IgD-negative memory B cell (primary cell): ENCODE data around the gene CIB2. TPM values are rescaled to one million over a fixed set of nuclear protein-coding genes. Genes with fewer than 3 reads are reported as not detected.

Source experiments
- H3K27ac Mint-ChIP-seq, 3 donors: one replicate each; pipeline ENCODE4 v1.8.0; 2020 to 2022; ENCODE audit warnings: mild to moderate bottlenecking in 3 of 3, mixed read lengths in 3 of 3, moderate library complexity in 1 of 3
- H3K27me3 Mint-ChIP-seq: one replicate; pipeline ENCODE4 v1.8.0; 2021; ENCODE audit warnings: mixed read lengths
- H3K36me3 Mint-ChIP-seq: one replicate; pipeline ENCODE4 v1.8.0; 2020; ENCODE audit warnings: mild to moderate bottlenecking, mixed read lengths
- H3K4me1 Mint-ChIP-seq, 3 donors: one replicate each; pipeline ENCODE4 v1.8.0; 2020 to 2022; ENCODE audit warnings: mixed read lengths in 3 of 3, mild to moderate bottlenecking in 1 of 3
- H3K4me3 Mint-ChIP-seq, 4 donors: one replicate each; pipeline ENCODE4 v1.8.0; 2020 to 2022; ENCODE audit warnings: mild to moderate bottlenecking in 4 of 4, mixed read lengths in 4 of 4, moderate library complexity in 3 of 4
- H3K9me3 Mint-ChIP-seq, 3 donors: one replicate each; pipeline ENCODE4 v1.8.0; 2020 to 2021; ENCODE audit warnings: mixed read lengths in 3 of 3, mild to moderate bottlenecking in 1 of 3
- polyA plus RNA-seq: library from polyadenylated mRNA; unstranded; fragments of 300-500 nt; fragmentation: Illumina TruSeq; gene quantifications from one replicate; pipeline ENCODE4 v1.2.3, GENCODE V29; 2021

The CIB2 gene
- polyA plus RNA-seq, 1 donor from 2014 or later, result 5.7 TPM

GRCh38 chr15:78090422-78091063 is 40.7 kb downstream of the CIB2 start:
- no peaks in the 10 kb centered on the region for H3K36me3 Mint-ChIP-seq
- no peaks in the 10 kb centered on the region for H3K9me3 Mint-ChIP-seq
- H3K27ac Mint-ChIP-seq, result no peak overlapping the region
- H3K4me3 Mint-ChIP-seq, result no peak overlapping the region
- peaks cover 7% of the 10 kb centered on the region for H3K27me3 Mint-ChIP-seq
- peaks cover 0 to 10% (median 5%) of the 10 kb centered on the region in 3 donors for H3K4me1 Mint-ChIP-seq

- no peaks in the 10 kb centered on the region for H3K9me3 Mint-ChIP-seq
- no peak overlapping the region for H3K27ac Mint-ChIP-seq
- no peak overlapping the region for H3K4me3 Mint-ChIP-seq
- peaks cover 0 to 10% (median 5%) of the 10 kb centered on the region in 3 donors for H3K4me1 Mint-ChIP-seq
- H3K27me3 Mint-ChIP-seq, result peaks cover 6% of the 10 kb centered on the region
- no peaks in the 10 kb centered on the region for H3K36me3 Mint-ChIP-seq
These were observed 42.5 kb downstream of the CIB2 start for GRCh38 chr15:78088773-78089080.

- H3K9me3 Mint-ChIP-seq, result no peaks in the 10 kb centered on the region
- peak overlapping the region in 1 of 3 donors; percentile 71 for H3K27ac Mint-ChIP-seq
- no peaks in the 10 kb centered on the region for H3K36me3 Mint-ChIP-seq
- peaks cover 0 to 10% (median 5%) of the 10 kb centered on the region in 3 donors for H3K4me1 Mint-ChIP-seq
- peaks cover 6% of the 10 kb centered on the region for H3K27me3 Mint-ChIP-seq
- H3K4me3 Mint-ChIP-seq, result peak overlapping the region in 1 of 4 donors; percentile 39
These were observed 43.1 kb downstream of the CIB2 start for GRCh38 chr15:78087951-78088772.

- H3K36me3 Mint-ChIP-seq, result no peaks in the 10 kb centered on the region
- no peak overlapping the region for H3K4me3 Mint-ChIP-seq
- H3K27me3 Mint-ChIP-seq, result peaks cover 2% of the 10 kb centered on the region
- H3K4me1 Mint-ChIP-seq, result peaks cover 0 to 10% (median 7%) of the 10 kb centered on the region in 3 donors
- no peaks in the 10 kb centered on the region for H3K9me3 Mint-ChIP-seq
- no peak overlapping the region for H3K27ac Mint-ChIP-seq
These were observed 45.3 kb downstream of the CIB2 start for GRCh38 chr15:78085928-78086327.

GRCh38 chr15:78084449-78084750 is 46.8 kb downstream of the CIB2 start:
- no peaks in the 10 kb centered on the region for H3K36me3 Mint-ChIP-seq
- no peaks in the 10 kb centered on the region for H3K9me3 Mint-ChIP-seq
- H3K4me1 Mint-ChIP-seq, result peaks cover 0 to 10% (median 7%) of the 10 kb centered on the region in 3 donors
- H3K4me3 Mint-ChIP-seq, result no peak overlapping the region
- no peak overlapping the region for H3K27ac Mint-ChIP-seq
- H3K27me3 Mint-ChIP-seq, result no peaks in the 10 kb centered on the region

GRCh38 chr15:78083687-78084448 is 47.4 kb downstream of the CIB2 start:
- no peak overlapping the region for H3K27ac Mint-ChIP-seq
- H3K4me1 Mint-ChIP-seq, result peaks cover 0 to 10% (median 7%) of the 10 kb centered on the region in 3 donors
- no peaks in the 10 kb centered on the region for H3K27me3 Mint-ChIP-seq
- H3K9me3 Mint-ChIP-seq, result no peaks in the 10 kb centered on the region
- no peaks in the 10 kb centered on the region for H3K36me3 Mint-ChIP-seq
- H3K4me3 Mint-ChIP-seq, result no peak overlapping the region

GRCh38 chr15:78083186-78083585 is 48.1 kb downstream of the CIB2 start:
- Mint-ChIP-seq H3K36me3 (no peaks in the 10 kb centered on the region), H3K27me3 (no peaks in the 10 kb centered on the region), H3K4me3 (no peak overlapping the region), H3K27ac (peak overlapping the region in 1 of 3 donors; percentile 67), H3K4me1 (peaks cover under 1 to 7% (median 6%) of the 10 kb centered on the region in 3 donors), H3K9me3 (no peaks in the 10 kb centered on the region)

GRCh38 chr15:78082743-78083110 is 48.5 kb downstream of the CIB2 start:
- Mint-ChIP-seq H3K36me3 (no peaks in the 10 kb centered on the region), H3K27ac (peak overlapping the region in 1 of 3 donors; percentile 67), H3K4me3 (no peak overlapping the region), H3K9me3 (no peaks in the 10 kb centered on the region), H3K27me3 (no peaks in the 10 kb centered on the region), H3K4me1 (peaks cover 5 to 7% (median 5%) of the 10 kb centered on the region in 3 donors)

- Mint-ChIP-seq H3K36me3 (no peaks in the 10 kb centered on the region), H3K4me3 (no peak overlapping the region), H3K9me3 (no peaks in the 10 kb centered on the region), H3K27me3 (no peaks in the 10 kb centered on the region), H3K4me1 (peaks cover 5 to 7% (median 5%) of the 10 kb centered on the region in 3 donors), H3K27ac (no peak overlapping the region)
These were observed 49.0 kb downstream of the CIB2 start for GRCh38 chr15:78082106-78082742.

GRCh38 chr15:78080088-78080460 is 51.2 kb downstream of the CIB2 start:
- H3K36me3 Mint-ChIP-seq, result no peaks in the 10 kb centered on the region
- peak overlapping the region in 1 of 3 donors; percentile 14 for H3K27ac Mint-ChIP-seq
- H3K4me3 Mint-ChIP-seq, result peak overlapping the region in 1 of 4 donors; percentile 73
- peaks cover 10 to 16% (median 16%) of the 10 kb centered on the region in 3 donors for H3K4me1 Mint-ChIP-seq
- no peaks in the 10 kb centered on the region for H3K27me3 Mint-ChIP-seq
- H3K9me3 Mint-ChIP-seq, result no peaks in the 10 kb centered on the region

- H3K9me3 Mint-ChIP-seq, result no peaks in the 10 kb centered on the region
- no peaks in the 10 kb centered on the region for H3K27me3 Mint-ChIP-seq
- peak overlapping the region in 1 of 4 donors; percentile 73 for H3K4me3 Mint-ChIP-seq
- peaks cover 10 to 16% (median 16%) of the 10 kb centered on the region in 3 donors for H3K4me1 Mint-ChIP-seq
- H3K27ac Mint-ChIP-seq, result peak overlapping the region in 1 of 3 donors; percentile 14
- H3K36me3 Mint-ChIP-seq, result no peaks in the 10 kb centered on the region
These were observed 51.8 kb downstream of the CIB2 start for GRCh38 chr15:78079298-78080087.

- Mint-ChIP-seq H3K4me1 (peaks cover 9 to 19% (median 17%) of the 10 kb centered on the region in 3 donors), H3K27me3 (no peaks in the 10 kb centered on the region), H3K9me3 (no peaks in the 10 kb centered on the region), H3K4me3 (peak overlapping the region; percentile 83 to 92 (median 88)), H3K36me3 (no peaks in the 10 kb centered on the region), H3K27ac (peak overlapping the region; percentile 76 to 93 (median 88))
These were observed 53.4 kb downstream of the CIB2 start for GRCh38 chr15:78077871-78078210.

- Mint-ChIP-seq H3K4me1 (peaks cover 9 to 23% (median 18%) of the 10 kb centered on the region in 3 donors), H3K9me3 (no peaks in the 10 kb centered on the region), H3K36me3 (no peaks in the 10 kb centered on the region), H3K27me3 (no peaks in the 10 kb centered on the region), H3K27ac (peak within 1 kb of the TSS; percentile 76 to 93 (median 88)), H3K4me3 (peak within 1 kb of the TSS; percentile 92 to 98 (median 98))
These were observed 54.0 kb downstream of the CIB2 start, which contains the start of gene TBC1D2B for GRCh38 chr15:78077053-78077870. TSS of gene TBC1D2B (minus strand) at chr15:78077711. CDS start at chr15:78077652, 59 bp downstream.
